Fibroblast of lung (primary cell): ENCODE measurements around the gene OSBPL9. TPM values are rescaled to one million over a fixed set of nuclear protein-coding genes. Genes with fewer than 3 reads are reported as not detected.

ENCODE experiments used
- DNase-seq, 2 donors: peaks; one replicate each; pipeline versions ENCODE4 v3.0.0 to v3.0.0-alpha.2; 2010; ENCODE audit warnings: low read depth in 2 of 2
- H2AFZ ChIP-seq: 2 replicates; pipeline ENCODE4 v1.5.1; 2012; ENCODE audit warnings: low read length, control low read depth, inconsistent platforms
- H3K27ac ChIP-seq: 2 replicates; pipeline ENCODE4 v1.5.1; 2011; ENCODE audit warnings: low read length, control low read depth; ENCODE audit not compliant: insufficient read depth
- H3K27me3 ChIP-seq: 2 replicates; pipeline ENCODE4 v1.5.1; 2011; ENCODE audit warnings: mild to moderate bottlenecking, low read length; ENCODE audit not compliant: control insufficient read depth, insufficient read depth
- H3K36me3 ChIP-seq: 2 replicates; pipeline ENCODE4 v1.5.1; 2011; ENCODE audit warnings: low read length; ENCODE audit not compliant: control insufficient read depth, insufficient read depth
- H3K4me1 ChIP-seq: 2 replicates; pipeline ENCODE4 v1.5.1; 2011; ENCODE audit warnings: low read length; ENCODE audit not compliant: control insufficient read depth, insufficient read depth; ENCODE audit errors: extremely low read depth
- H3K4me2 ChIP-seq: 2 replicates; pipeline ENCODE4 v1.5.1; 2011; ENCODE audit warnings: low read length, control low read depth; ENCODE audit not compliant: insufficient read depth; ENCODE audit errors: extremely low read depth
- H3K4me3 ChIP-seq, 4 experiments: fragments of 200-600 bp in 1 of 4; sonication (generic) in 1 of 4; replicated peaks in 1 of 4; 2 replicates each; pipeline ENCODE4 v1.5.1; 2011 to 2016; ENCODE audit warnings: low read length in 4 of 4, low read depth in 3 of 4, mild to moderate bottlenecking in 3 of 4, control low read depth in 2 of 4, inconsistent platforms in 1 of 4, mixed read lengths in 1 of 4; ENCODE audit not compliant: insufficient read depth in 1 of 4; ENCODE audit errors: control extremely low read depth in 1 of 4
- H3K79me2 ChIP-seq: 2 replicates; pipeline ENCODE4 v1.5.1; 2012; ENCODE audit warnings: mild to moderate bottlenecking, low read length, inconsistent platforms; ENCODE audit not compliant: control insufficient read depth, insufficient read depth
- H3K9ac ChIP-seq: 2 replicates; pipeline ENCODE4 v1.5.1; 2011; ENCODE audit warnings: mild to moderate bottlenecking, low read length, control low read depth; ENCODE audit not compliant: insufficient read depth
- H3K9me3 ChIP-seq: 2 replicates; pipeline ENCODE4 v1.5.1; 2012; ENCODE audit warnings: low read depth, low read length; ENCODE audit not compliant: control insufficient read depth, insufficient read depth
- H4K20me1 ChIP-seq: 2 replicates; pipeline ENCODE4 v1.5.1; 2011; ENCODE audit warnings: low read length; ENCODE audit not compliant: control insufficient read depth, insufficient read depth; ENCODE audit errors: extremely low read depth
- EZH2 ChIP-seq: IDR thresholded peaks from 2 replicates; pipeline ENCODE4 v1.5.1; 2012; ENCODE audit warnings: low read length, control low read depth, mild to moderate bottlenecking; ENCODE audit errors: missing control alignments
- polyA plus RNA-seq, 2 donors: library from polyadenylated mRNA; depleted of rRNA in 1 of 2; stranded (reverse) in 1 of 2; unstranded in 1 of 2; fragments of >200 nt; gene quantifications; 2 replicates each; pipeline ENCODE4 v1.2.1, GENCODE V29; 2011 to 2012; ENCODE audit warnings: missing spikeins in 1 of 2
- total RNA-seq: library from RNA; depleted of rRNA; stranded (reverse); fragments of >200 nt; gene quantifications from 2 replicates; pipeline ENCODE4 v1.2.1, GENCODE V29; 2014
- TF ChIP-seq, protein P1 (sequence below), 2 donors: IDR thresholded peaks in 1 of 2; conservative IDR thresholded peaks in 1 of 2; 1 replicate in 1 of 2; 2 replicates in 1 of 2; pipeline ENCODE4 v1.5.1; 2011 to 2012; ENCODE audit warnings: low read length in 2 of 2, control low read depth in 1 of 2, inconsistent platforms in 1 of 2, low read depth in 1 of 2, mild to moderate bottlenecking in 1 of 2

Gene OSBPL9
- total and polyA plus RNA-seq, 2 donors (not counting 1 experiment from before 2014, with no cell fraction given) = 62.5 to 90.7 TPM

DNA sequence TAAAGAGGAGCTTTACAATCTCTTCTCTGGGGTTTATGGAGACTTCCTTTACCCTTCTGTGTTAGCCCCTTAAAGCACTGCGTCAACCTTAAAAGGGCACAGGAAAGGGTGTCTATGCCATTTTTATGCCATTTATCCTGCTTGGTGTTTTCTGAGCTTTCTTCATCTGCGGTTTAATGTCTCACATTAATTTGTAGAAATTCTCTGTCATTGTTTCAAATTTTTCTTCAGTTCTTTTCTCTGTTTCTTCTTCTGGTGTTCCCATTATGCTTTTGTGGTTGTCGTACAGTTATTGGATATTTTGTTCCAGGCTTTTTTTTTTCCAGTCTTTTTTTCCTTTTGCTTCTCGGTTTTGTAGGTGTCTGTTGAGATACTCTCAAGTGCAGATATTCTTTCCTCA is 107.9 kb downstream of the OSBPL9 start:
- no peak overlapping the region for H3K4me2 ChIP-seq
- H3K27me3 ChIP-seq = no peaks in the 10 kb centered on the region
- H3K36me3 ChIP-seq = no peaks in the 10 kb centered on the region
- no peak for TF ChIP-seq EZH2
- TF ChIP-seq, protein P1, sequence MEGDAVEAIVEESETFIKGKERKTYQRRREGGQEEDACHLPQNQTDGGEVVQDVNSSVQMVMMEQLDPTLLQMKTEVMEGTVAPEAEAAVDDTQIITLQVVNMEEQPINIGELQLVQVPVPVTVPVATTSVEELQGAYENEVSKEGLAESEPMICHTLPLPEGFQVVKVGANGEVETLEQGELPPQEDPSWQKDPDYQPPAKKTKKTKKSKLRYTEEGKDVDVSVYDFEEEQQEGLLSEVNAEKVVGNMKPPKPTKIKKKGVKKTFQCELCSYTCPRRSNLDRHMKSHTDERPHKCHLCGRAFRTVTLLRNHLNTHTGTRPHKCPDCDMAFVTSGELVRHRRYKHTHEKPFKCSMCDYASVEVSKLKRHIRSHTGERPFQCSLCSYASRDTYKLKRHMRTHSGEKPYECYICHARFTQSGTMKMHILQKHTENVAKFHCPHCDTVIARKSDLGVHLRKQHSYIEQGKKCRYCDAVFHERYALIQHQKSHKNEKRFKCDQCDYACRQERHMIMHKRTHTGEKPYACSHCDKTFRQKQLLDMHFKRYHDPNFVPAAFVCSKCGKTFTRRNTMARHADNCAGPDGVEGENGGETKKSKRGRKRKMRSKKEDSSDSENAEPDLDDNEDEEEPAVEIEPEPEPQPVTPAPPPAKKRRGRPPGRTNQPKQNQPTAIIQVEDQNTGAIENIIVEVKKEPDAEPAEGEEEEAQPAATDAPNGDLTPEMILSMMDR (conservative IDR thresholded peaks at IDR 0.05 in 1 of 2, IDR thresholded peaks at IDR 0.05 in 1 of 2; ENCODE audit: low read depth in 1 of 2, low read length in 2 of 2) = no peak
- no peaks in the 10 kb centered on the region for H3K9me3 ChIP-seq
- H2AFZ ChIP-seq = no peak overlapping the region
- H3K9ac ChIP-seq = no peak overlapping the region
- no peak overlapping the region for H3K4me3 ChIP-seq
- DNase-seq = no peak
- H3K4me1 ChIP-seq = no peaks in the 10 kb centered on the region
- H3K79me2 ChIP-seq = no peaks in the 10 kb centered on the region
- H4K20me1 ChIP-seq = no peaks in the 10 kb centered on the region
- H3K27ac ChIP-seq = no peak overlapping the region

GRCh38 chr1:51726051-51726450 is 109.2 kb downstream of the OSBPL9 start:
- Histone ChIP-seq H3K36me3 (no peaks in the 10 kb centered on the region), H3K79me2 (no peaks in the 10 kb centered on the region), H3K4me3 (no peak overlapping the region), H3K9me3 (no peaks in the 10 kb centered on the region), H4K20me1 (no peaks in the 10 kb centered on the region), H3K27me3 (no peaks in the 10 kb centered on the region), H3K4me1 (no peaks in the 10 kb centered on the region), H3K4me2 (no peak overlapping the region), H3K27ac (no peak overlapping the region), H2AFZ (no peak overlapping the region), H3K9ac (no peak overlapping the region)
- TF ChIP-seq EZH2 = no peak
- TF ChIP-seq, protein P1 (conservative IDR thresholded peaks at IDR 0.05 in 1 of 2, IDR thresholded peaks at IDR 0.05 in 1 of 2; ENCODE audit: low read depth in 1 of 2, low read length in 2 of 2) = no peak
- DNase-seq = no peak

DNA sequence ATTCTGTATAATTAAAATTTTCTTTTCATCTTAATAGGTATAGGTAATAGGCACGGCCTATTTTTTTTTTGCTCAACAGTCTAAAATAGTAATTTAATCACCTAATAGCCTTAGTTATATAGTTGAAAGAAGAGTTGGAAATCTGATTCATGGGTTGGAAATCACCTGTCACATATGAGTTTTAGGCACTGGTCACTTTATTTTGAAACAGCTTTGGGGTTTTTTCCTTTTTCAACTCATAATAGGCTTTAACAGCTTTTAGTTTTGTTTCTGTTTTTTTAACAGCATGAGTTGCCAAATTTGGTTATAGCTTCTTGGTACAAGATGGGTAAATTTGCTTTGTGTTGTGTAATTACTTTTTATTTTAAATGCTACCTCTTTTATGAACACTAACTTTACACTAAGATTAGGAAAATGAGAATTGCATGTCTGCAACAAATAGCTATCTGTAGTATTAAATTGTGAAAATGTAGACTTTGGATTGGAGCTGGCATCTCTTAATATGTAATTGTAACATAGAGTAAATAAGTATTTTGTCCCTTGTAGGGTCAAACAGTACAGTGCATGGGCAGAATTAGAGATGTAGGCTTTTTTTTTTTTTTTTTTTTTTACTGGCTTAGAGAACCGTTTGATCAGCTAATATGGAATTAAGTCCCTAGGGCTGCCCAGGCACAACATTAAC is 109.8 kb downstream of the OSBPL9 start:
- DNase-seq = no peak
- Histone ChIP-seq H3K9me3 (no peaks in the 10 kb centered on the region), H3K79me2 (no peaks in the 10 kb centered on the region), H3K27me3 (no peaks in the 10 kb centered on the region), H4K20me1 (no peaks in the 10 kb centered on the region), H3K36me3 (no peaks in the 10 kb centered on the region), H3K4me2 (no peak overlapping the region), H3K4me3 (no peak overlapping the region), H3K4me1 (no peaks in the 10 kb centered on the region), H3K9ac (no peak overlapping the region), H3K27ac (no peak overlapping the region), H2AFZ (no peak overlapping the region)
- TF ChIP-seq, protein P1 (conservative IDR thresholded peaks at IDR 0.05 in 1 of 2, IDR thresholded peaks at IDR 0.05 in 1 of 2; ENCODE audit: low read depth in 1 of 2, low read length in 2 of 2) = no peak
- TF ChIP-seq EZH2 = no peak
